Activated gamma-delta T cell treated with Interleukin-2 at 50 U/mL for 16 hours (primary cell): ENCODE results near the gene ARHGEF33.
A peak's percentile ranks its signal among the peaks of the same experiment; 100 is the strongest.
"Not testable (repeated sequence)": the region's sequence is repeated elsewhere in the genome, so short reads cannot be mapped to it uniquely, and the experiment has no call there.

Source experiments
- DNase-seq: peaks from one replicate; pipeline ENCODE4 v3.0.0-alpha.2; 2020

ARHGEF33 gene

GRCh38 chr2:38912619-38913018 is 22.9 kb downstream of the ARHGEF33 start:
- DNase-seq: no peak

GRCh38 chr2:38922389-38922788 is 32.7 kb downstream of the ARHGEF33 start:
- DNase-seq: no peak

GRCh38 chr2:38922902-38923301 is 33.2 kb downstream of the ARHGEF33 start:
- DNase-seq: no peak

GRCh38 chr2:38925982-38926381 is 36.3 kb downstream of the ARHGEF33 start:
- no peak for DNase-seq

GRCh38 chr2:38930600-38930999 is 40.9 kb downstream of the ARHGEF33 start:
- DNase-seq: no peak

GRCh38 chr2:38932586-38932985 is 42.9 kb downstream of the ARHGEF33 start:
- no peak for DNase-seq

GRCh38 chr2:38933653-38934052 is 44.0 kb downstream of the ARHGEF33 start:
- no peak for DNase-seq

GRCh38 chr2:38934742-38935141 is 45.1 kb downstream of the ARHGEF33 start:
- DNase-seq: no peak

GRCh38 chr2:38935568-38936172 is 46.0 kb downstream of the ARHGEF33 start:
- DNase-seq: no peak

GRCh38 chr2:38936516-38936915 is 46.8 kb downstream of the ARHGEF33 start:
- DNase-seq: not testable (repeated sequence)

GRCh38 chr2:38937548-38937947 is 47.9 kb downstream of the ARHGEF33 start:
- no peak for DNase-seq

GRCh38 chr2:38940746-38941145 is 51.1 kb downstream of the ARHGEF33 start:
- DNase-seq: no peak

GRCh38 chr2:38943784-38944183 is 54.1 kb downstream of the ARHGEF33 start:
- no peak for DNase-seq

GRCh38 chr2:38945372-38945771 is 55.7 kb downstream of the ARHGEF33 start:
- no peak for DNase-seq

GRCh38 chr2:38945911-38946310 is 56.2 kb downstream of the ARHGEF33 start:
- no peak for DNase-seq

- DNase-seq: peak; percentile 52
Measured at GRCh38 chr2:38947241-38948239, 57.9 kb downstream of the ARHGEF33 start.

- no peak for DNase-seq
Measured at GRCh38 chr2:38948387-38948882, 58.8 kb downstream of the ARHGEF33 start.

- DNase-seq: no peak
Measured at GRCh38 chr2:38948995-38949394, 59.3 kb downstream of the ARHGEF33 start.

- no peak for DNase-seq
Measured at GRCh38 chr2:38951766-38952165, 62.1 kb downstream of the ARHGEF33 start.

GRCh38 chr2:38957972-38958371 is 68.3 kb downstream of the ARHGEF33 start:
- no peak for DNase-seq

- no peak for DNase-seq
Measured at GRCh38 chr2:38959466-38959865, 69.8 kb downstream of the ARHGEF33 start.

- peak; percentile 41 for DNase-seq
Measured at GRCh38 chr2:38959938-38960608, 70.4 kb downstream of the ARHGEF33 start.

- DNase-seq: no peak
Measured at GRCh38 chr2:38960609-38961320, 71.1 kb downstream of the ARHGEF33 start.
